Spleen (tissue), 11 donors: ENCODE data around the gene TMTC2. TPM values are rescaled to one million over a fixed set of nuclear protein-coding genes. Genes with fewer than 3 reads are reported as not detected.

Experiments used
- DNase-seq: peaks from one replicate; pipeline ENCODE4 v3.0.0-alpha.2; 2020
- H3K27ac ChIP-seq, 8 donors: fragments of 200-600 bp; sonication (generic) in 7 of 8; 1 replicate in 4 of 8; 2 replicates in 4 of 8; pipeline versions ENCODE4 v1.5.0 to v1.8.0; 2016 to 2021; ENCODE audit warnings: inconsistent platforms in 4 of 8, mild to moderate bottlenecking in 4 of 8, moderate library complexity in 1 of 8
- H3K27me3 ChIP-seq, 7 donors: fragments of 200-600 bp; sonication (generic) in 6 of 7; replicated peaks in 1 of 7; 1 replicate in 4 of 7; 2 replicates in 3 of 7; pipeline versions ENCODE4 v1.5.0 to v1.8.0; 2016 to 2021; ENCODE audit warnings: inconsistent platforms in 3 of 7, mild to moderate bottlenecking in 1 of 7
- H3K36me3 ChIP-seq, 6 donors: fragments of 200-600 bp; sonication (generic) in 5 of 6; 1 replicate in 4 of 6; 2 replicates in 2 of 6; pipeline versions ENCODE4 v1.5.0 to v1.8.0; 2016 to 2021; ENCODE audit warnings: inconsistent platforms in 2 of 6
- H3K4me1 ChIP-seq, 6 donors: fragments of 200-600 bp; sonication (generic) in 5 of 6; 1 replicate in 3 of 6; 2 replicates in 3 of 6; pipeline versions ENCODE4 v1.5.0 to v1.8.0; 2016 to 2021; ENCODE audit warnings: inconsistent platforms in 3 of 6
- H3K4me3 ChIP-seq, 8 donors: fragments of 200-600 bp; sonication (generic) in 7 of 8; 1 replicate in 4 of 8; 2 replicates in 4 of 8; pipeline versions ENCODE4 v1.5.0 to v1.8.0; 2016 to 2021; ENCODE audit warnings: inconsistent platforms in 4 of 8, mild to moderate bottlenecking in 4 of 8, moderate library complexity in 2 of 8
- H3K9me3 ChIP-seq, 8 donors: fragments of 200-600 bp; sonication (generic) in 7 of 8; 1 replicate in 4 of 8; 2 replicates in 4 of 8; pipeline versions ENCODE4 v1.5.0 to v1.8.0; 2016 to 2021; ENCODE audit warnings: inconsistent platforms in 4 of 8
- POLR2A ChIP-seq, 3 donors: fragments of 450-650 bp; IDR thresholded peaks; one replicate each; pipeline ENCODE4 v1.5.1; 2017; ENCODE audit warnings: antibody characterized with exemption in 3 of 3, mild to moderate bottlenecking in 1 of 3
- POLR2AphosphoS5 ChIP-seq, 3 donors: sonication (generic); formaldehyde crosslinking; IDR thresholded peaks; one replicate each; pipeline ENCODE4 v1.5.1; 2017; ENCODE audit warnings: antibody characterized with exemption in 3 of 3
- WGBS, 5 donors: extraction: QIAGEN DNeasy Blood & Tissue Kit in 3 of 5; methylation state at CpG; one replicate each; pipeline versions ENCODE4 v1.1.5 to v1.1.7; 2013 to 2018; 5-methylcytosine and 5-hydroxymethylcytosine counted together
- intact Hi-C: fragments of 100-400 bp; cut with DNase I; formaldehyde crosslinking; loops from one replicate; pipeline ENCODE4 v1.15.0; 2023; ENCODE audit warnings: low total_unique reads
- polyA plus RNA-seq, 3 donors: library from polyadenylated mRNA; stranded (reverse); fragments of 200-250 nt; gene quantifications; one replicate each; pipeline ENCODE4 v1.2.1, GENCODE V29; 2013
- total RNA-seq, 7 donors: library from RNA; depleted of rRNA in 3 of 7; stranded (reverse); fragments of >200 nt in 3 of 7; fragmentation: NEBNext Ultra II Directional in 4 of 7; extraction: Animal tissue kit (Norgen Biotek cat#: 25700) in 4 of 7; gene quantifications; one replicate each; pipeline versions ENCODE4 v1.1.0 to v1.2.1, GENCODE V29; 2016 to 2021
- TF ChIP-seq, protein P1 (sequence below), 11 experiments: fragments of 200-600 bp in 7 of 11; fragments of 450-650 bp in 4 of 11; sonication (generic) in 4 of 11; IDR thresholded peaks in 8 of 11; conservative IDR thresholded peaks in 3 of 11; 1 replicate in 7 of 11; 2 replicates in 4 of 11; pipeline versions ENCODE4 v1.4.0 to v1.8.0; 2016 to 2021; ENCODE audit warnings: antibody characterized with exemption in 11 of 11, inconsistent platforms in 4 of 11, mild to moderate bottlenecking in 1 of 11
- donor health status: healthy with polysubstance abuse.
- donor health status: DM: no; HTN: no; CAD: no; lungs with moderate emphysema.
- donor health status: DM: no; HTN: no; CAD: no.
- donor health status: Bipolar disorder and iron deficiency.
- donor health status: healthy.
- donor health status: DM: no; HTN: no; CAD: no.
- donor health status: DM: yes; HTN: yes; CAD: no.

TMTC2 gene
- total and polyA plus RNA-seq, 10 donors, result 0.74 to 8.5 (median 4.0) TPM

- Histone ChIP-seq H3K27ac (no peak overlapping the region), H3K4me3 (no peak overlapping the region), H3K27me3 (no peaks in the 10 kb centered on the region), H3K9me3 (no peaks in the 10 kb centered on the region), H3K36me3 (no peaks in the 10 kb centered on the region), H3K4me1 (no peaks in the 10 kb centered on the region)
- TF ChIP-seq, protein P1, sequence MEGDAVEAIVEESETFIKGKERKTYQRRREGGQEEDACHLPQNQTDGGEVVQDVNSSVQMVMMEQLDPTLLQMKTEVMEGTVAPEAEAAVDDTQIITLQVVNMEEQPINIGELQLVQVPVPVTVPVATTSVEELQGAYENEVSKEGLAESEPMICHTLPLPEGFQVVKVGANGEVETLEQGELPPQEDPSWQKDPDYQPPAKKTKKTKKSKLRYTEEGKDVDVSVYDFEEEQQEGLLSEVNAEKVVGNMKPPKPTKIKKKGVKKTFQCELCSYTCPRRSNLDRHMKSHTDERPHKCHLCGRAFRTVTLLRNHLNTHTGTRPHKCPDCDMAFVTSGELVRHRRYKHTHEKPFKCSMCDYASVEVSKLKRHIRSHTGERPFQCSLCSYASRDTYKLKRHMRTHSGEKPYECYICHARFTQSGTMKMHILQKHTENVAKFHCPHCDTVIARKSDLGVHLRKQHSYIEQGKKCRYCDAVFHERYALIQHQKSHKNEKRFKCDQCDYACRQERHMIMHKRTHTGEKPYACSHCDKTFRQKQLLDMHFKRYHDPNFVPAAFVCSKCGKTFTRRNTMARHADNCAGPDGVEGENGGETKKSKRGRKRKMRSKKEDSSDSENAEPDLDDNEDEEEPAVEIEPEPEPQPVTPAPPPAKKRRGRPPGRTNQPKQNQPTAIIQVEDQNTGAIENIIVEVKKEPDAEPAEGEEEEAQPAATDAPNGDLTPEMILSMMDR (IDR thresholded peaks at IDR 0.05 in 8 of 11, conservative IDR thresholded peaks at IDR 0.05 in 3 of 11), result no peak
- no peak for TF ChIP-seq POLR2AphosphoS5 (IDR thresholded peaks at IDR 0.05)
- TF ChIP-seq POLR2A (IDR thresholded peaks at IDR 0.05), result no peak
- no peak for DNase-seq
- WGBS, 5 donors, result 77 to 91% (median 89%) methylated on average over 2 of the region's 2 CpGs
- intact Hi-C loops, result no loop called here
Measured at GRCh38 chr12:82954572-82954971, 267.9 kb downstream of the TMTC2 start.

DNA sequence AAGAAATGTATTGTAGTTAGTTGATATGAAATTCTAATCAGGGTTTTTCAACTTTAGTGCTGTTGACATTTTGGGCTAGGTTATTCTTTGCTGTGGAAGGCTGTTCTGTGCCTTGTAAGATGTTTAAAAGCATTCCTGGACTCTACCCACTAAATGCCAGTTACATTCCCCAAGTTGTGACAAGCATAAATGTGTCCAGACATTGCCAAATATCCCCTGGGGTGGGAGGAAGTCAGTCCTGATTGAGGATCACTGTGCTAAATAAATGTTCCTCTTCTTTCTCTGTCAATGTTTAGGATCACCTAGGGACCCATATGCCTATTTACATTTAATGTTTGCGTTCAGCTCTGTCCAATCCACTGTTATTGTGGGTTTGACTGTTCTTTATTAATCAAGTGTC, 268.3 kb downstream of the TMTC2 start:
- intact Hi-C loops, result no loop called here

DNA sequence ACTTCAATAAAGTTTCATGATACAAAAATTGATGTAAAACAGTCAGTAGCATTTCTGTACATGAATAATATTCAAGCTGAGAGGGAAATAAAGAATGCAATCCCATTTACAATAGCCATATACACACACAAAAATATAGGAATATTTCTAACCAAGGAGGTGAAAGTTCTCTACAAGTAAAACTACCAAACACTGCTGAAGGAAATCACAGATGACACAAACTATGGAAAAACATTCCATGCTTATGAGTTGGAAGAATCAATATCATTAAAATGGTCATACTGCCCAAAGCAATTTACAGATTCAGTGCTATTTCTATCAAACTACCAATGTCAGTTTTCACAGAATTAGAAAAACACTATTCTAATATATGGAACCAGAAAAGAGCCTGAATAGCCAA, 272.3 kb downstream of the TMTC2 start:
- TF ChIP-seq POLR2AphosphoS5 (IDR thresholded peaks at IDR 0.05) (no peak), POLR2A (IDR thresholded peaks at IDR 0.05) (no peak)
- TF ChIP-seq, protein P1 (IDR thresholded peaks at IDR 0.05 in 8 of 11, conservative IDR thresholded peaks at IDR 0.05 in 3 of 11), result no peak
- intact Hi-C loops, result no loop called here

More for the DNA sequence above, 268.3 kb downstream of the TMTC2 start:
- no peak for DNase-seq
- 79 to 97% (median 91%) methylated on average over 1 of the region's 1 CpG for WGBS, 5 donors
- no peaks in the 10 kb centered on the region for H3K4me1 ChIP-seq
- H3K36me3 ChIP-seq, result no peaks in the 10 kb centered on the region
- H3K27ac ChIP-seq, result no peak overlapping the region
- H3K4me3 ChIP-seq, result no peak overlapping the region
- no peaks in the 10 kb centered on the region for H3K27me3 ChIP-seq
- H3K9me3 ChIP-seq, result no peaks in the 10 kb centered on the region
- TF ChIP-seq POLR2AphosphoS5 (IDR thresholded peaks at IDR 0.05), result no peak
- no peak for TF ChIP-seq POLR2A (IDR thresholded peaks at IDR 0.05)
- TF ChIP-seq, protein P1 (IDR thresholded peaks at IDR 0.05 in 8 of 11, conservative IDR thresholded peaks at IDR 0.05 in 3 of 11), result no peak

DNA sequence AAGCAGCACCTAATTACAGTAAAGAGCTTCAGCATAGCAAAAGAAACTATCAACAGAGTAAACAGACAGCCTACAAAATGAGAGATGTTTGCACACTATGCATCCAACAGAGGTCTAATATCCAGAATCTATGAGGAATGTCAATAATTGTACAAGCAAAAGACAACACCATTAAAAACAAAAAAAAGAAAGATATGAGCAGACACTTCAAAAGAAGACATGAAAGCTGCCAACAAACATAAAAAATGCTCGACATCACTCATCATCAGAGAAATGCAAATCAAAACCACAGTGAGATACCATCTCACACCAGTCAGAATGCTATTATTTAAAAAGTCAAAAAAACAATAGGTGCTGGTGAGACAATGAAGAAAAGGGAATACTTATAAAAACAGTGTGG, 273.1 kb downstream of the TMTC2 start:
- Histone ChIP-seq H3K4me3 (no peak overlapping the region), H3K27me3 (no peaks in the 10 kb centered on the region), H3K27ac (no peak overlapping the region), H3K36me3 (no peaks in the 10 kb centered on the region), H3K9me3 (no peaks in the 10 kb centered on the region), H3K4me1 (no peaks in the 10 kb centered on the region)
- no peak for DNase-seq
- no peak for TF ChIP-seq POLR2A (IDR thresholded peaks at IDR 0.05)
- TF ChIP-seq POLR2AphosphoS5 (IDR thresholded peaks at IDR 0.05), result no peak
- TF ChIP-seq, protein P1 (IDR thresholded peaks at IDR 0.05 in 8 of 11, conservative IDR thresholded peaks at IDR 0.05 in 3 of 11), result no peak
- intact Hi-C loops, result no loop called here
- 68 to 90% (median 74%) methylated on average over 1 of the region's 1 CpG for WGBS, 5 donors

More for the DNA sequence above, 272.3 kb downstream of the TMTC2 start:
- Histone ChIP-seq H3K27me3 (no peaks in the 10 kb centered on the region), H3K4me3 (no peak overlapping the region), H3K36me3 (no peaks in the 10 kb centered on the region), H3K27ac (no peak overlapping the region), H3K9me3 (no peaks in the 10 kb centered on the region), H3K4me1 (no peaks in the 10 kb centered on the region)
- no peak for DNase-seq
